Choroid plexus epithelial cell (primary cell): ENCODE data around the gene MOB4.

Source experiments
- DNase-seq: peaks from one replicate; pipeline ENCODE4 v3.0.0-alpha.2; 2010; ENCODE audit warnings: low read depth
- H3K4me3 ChIP-seq: 2 replicates; pipeline ENCODE4 v1.5.1; 2011; ENCODE audit warnings: low read depth, mild to moderate bottlenecking, control low read depth, low read length, moderate library complexity
- TF ChIP-seq, protein P1 (sequence below): conservative IDR thresholded peaks from 2 replicates; pipeline ENCODE4 v1.5.1; 2011; ENCODE audit warnings: low read depth, mild to moderate bottlenecking, control low read depth, inconsistent platforms, low read length, moderate library complexity

MOB4 gene

DNA sequence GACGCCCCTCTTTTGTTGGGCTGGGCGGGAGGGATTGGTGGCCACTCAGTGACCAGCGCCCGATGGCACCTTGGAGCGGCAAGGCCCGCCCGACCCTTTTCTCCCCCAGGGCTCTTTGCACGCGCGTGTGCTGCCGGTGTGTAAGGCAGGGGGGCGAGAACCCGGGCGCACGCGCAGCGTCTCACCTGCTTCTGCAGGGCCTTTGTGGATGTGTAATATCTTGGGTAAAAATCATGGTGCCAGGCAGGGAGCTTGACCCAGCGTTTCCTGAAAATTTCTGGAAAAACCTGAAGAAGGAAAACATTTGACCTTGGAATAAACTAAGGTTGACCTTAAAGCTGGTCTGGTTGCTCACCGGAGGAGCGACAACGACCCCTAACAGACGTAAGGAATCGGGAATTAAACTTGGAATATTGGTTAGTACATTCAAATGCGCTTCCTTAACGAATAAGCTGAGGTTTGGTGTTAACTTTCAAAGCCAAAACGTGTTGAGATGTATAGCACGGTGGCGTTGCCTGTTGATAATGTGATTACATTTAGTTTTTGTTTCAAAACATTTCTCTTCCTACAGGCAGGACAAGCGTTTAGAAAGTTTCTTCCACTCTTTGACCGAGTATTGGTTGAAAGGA is 15.2 kb upstream of the MOB4 start:
- peak; percentile 31 for DNase-seq
- TF ChIP-seq, protein P1, sequence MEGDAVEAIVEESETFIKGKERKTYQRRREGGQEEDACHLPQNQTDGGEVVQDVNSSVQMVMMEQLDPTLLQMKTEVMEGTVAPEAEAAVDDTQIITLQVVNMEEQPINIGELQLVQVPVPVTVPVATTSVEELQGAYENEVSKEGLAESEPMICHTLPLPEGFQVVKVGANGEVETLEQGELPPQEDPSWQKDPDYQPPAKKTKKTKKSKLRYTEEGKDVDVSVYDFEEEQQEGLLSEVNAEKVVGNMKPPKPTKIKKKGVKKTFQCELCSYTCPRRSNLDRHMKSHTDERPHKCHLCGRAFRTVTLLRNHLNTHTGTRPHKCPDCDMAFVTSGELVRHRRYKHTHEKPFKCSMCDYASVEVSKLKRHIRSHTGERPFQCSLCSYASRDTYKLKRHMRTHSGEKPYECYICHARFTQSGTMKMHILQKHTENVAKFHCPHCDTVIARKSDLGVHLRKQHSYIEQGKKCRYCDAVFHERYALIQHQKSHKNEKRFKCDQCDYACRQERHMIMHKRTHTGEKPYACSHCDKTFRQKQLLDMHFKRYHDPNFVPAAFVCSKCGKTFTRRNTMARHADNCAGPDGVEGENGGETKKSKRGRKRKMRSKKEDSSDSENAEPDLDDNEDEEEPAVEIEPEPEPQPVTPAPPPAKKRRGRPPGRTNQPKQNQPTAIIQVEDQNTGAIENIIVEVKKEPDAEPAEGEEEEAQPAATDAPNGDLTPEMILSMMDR: no peak
- H3K4me3 ChIP-seq: peak overlapping the region; percentile 89

DNA sequence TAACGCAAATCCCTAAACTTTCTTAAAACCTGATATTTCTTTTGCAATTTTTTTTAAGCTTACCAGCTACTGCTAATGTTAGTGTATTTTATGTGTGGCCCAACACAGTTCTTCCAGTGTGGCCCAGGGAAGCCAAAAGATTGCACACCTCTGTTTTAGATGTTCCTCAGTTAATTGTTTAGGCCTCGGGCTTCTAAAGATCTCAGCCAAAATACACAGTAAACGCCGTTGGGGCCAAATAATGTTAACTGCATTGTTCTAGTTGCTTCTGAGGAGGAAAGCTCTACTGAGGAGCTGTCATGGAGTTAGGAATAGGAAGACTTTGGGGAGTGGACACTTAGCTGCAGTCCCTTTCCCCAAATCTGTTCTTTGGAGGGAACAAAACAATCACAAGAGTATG is 13.7 kb upstream of the MOB4 start:
- no peak overlapping the region for H3K4me3 ChIP-seq
- DNase-seq: no peak
- TF ChIP-seq, protein P1: no peak

DNA sequence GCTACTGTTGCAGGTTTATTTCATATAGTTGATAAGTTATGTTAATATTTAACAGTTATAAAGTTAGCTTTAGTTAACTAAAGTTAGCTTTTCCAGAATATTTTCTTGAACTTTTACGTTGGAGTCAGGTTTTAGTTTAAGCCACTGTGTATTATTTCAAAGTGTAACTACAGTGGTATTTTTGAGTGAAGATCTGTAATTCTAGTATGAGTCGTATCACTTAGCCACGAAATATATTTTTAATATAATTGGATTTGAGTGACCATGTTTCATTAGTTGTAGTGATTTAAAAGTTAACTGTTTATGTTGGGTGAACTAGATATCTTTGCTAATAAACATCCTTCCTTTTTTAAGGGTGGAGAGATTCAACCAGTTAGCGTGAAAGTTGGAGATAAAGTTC is 13.2 kb upstream of the MOB4 start:
- no peak overlapping the region for H3K4me3 ChIP-seq
- TF ChIP-seq, protein P1: no peak

DNA sequence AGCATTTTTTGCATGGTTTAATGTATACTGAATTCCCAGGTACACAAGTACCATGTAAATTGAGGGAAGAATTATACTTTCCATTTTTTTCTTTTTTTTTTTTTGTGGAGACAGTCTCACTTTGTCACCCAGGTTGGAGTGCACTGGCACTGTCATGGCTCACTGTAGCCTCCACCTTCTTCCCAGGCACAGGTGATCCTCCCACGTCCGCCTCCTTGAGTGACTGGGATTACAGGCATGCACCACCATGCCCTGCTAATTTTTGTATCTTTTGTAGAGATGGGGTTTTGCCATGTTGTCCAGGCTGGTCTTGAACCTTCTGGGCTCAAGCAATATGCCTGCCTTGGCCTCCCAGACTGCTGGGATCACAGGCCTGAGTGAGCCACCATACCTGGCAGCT is 11.9 kb upstream of the MOB4 start:
- H3K4me3 ChIP-seq: no peak overlapping the region
- no peak for DNase-seq
- TF ChIP-seq, protein P1: no peak

More for the DNA sequence above, 13.2 kb upstream of the MOB4 start:
- DNase-seq: no peak

DNA sequence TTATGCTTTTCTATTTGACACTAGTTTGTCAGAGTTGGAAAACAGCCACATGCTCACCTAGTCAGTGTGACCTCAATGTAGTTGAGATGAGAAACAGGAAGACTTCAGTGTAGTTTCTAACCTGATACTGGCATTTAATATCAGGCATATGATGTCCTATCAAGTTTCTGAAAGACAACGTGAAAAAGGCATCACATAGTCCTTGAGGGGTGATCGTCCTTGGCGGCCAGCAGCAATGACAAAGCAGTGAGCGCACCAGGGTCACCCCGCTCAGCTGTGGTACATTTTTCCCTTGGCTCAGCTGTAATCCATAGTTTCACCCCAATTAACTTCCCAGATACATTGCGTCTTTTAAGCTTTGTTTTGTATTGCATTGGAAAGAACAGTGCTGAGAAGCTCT is 11.4 kb upstream of the MOB4 start:
- no peak for DNase-seq
- TF ChIP-seq, protein P1: no peak
- H3K4me3 ChIP-seq: no peak overlapping the region

DNA sequence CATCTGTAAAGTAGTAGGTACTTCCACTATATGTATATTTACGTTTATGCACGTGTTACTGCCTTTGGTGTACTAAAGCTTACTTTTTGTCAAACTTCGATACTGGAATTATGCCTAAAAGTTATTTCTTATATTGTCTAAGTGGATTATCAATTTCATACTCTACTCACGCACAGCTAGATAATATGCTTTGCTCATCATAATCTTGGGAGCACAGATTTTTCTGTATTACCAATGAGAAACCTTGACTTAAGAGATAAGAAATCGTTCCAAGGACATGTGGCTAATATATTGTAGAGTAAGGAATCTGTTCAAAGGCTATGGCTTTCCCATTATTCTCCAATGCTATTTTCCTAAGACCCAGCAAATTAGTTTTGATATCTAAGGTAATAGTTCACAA is 9.2 kb upstream of the MOB4 start:
- TF ChIP-seq, protein P1: no peak
- DNase-seq: no peak
- no peak overlapping the region for H3K4me3 ChIP-seq

DNA sequence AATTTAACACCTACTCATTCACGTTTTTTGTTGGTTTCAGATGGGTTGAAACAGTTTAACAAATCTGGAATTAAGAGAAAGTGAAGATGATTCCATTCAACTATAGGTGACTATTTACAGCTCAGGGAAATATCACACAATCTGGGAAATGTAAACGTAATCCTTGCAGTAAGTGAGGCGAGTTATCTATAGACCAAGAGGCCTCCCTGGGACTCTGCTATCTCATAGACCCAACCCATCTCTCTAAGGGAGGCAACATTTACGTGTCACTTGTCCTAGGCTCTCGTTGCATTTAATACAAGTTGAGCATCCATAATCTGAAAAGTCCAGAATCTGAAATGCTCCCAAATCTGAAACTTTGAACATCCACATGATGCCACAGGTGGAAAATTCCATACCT is 2.0 kb upstream of the MOB4 start:
- TF ChIP-seq, protein P1: no peak
- H3K4me3 ChIP-seq: no peak overlapping the region
- DNase-seq: no peak
